Ascending aorta (tissue), 2 donors: ENCODE measurements around the gene LYVE1. TPM values are rescaled to one million over a fixed set of nuclear protein-coding genes. Genes with fewer than 3 reads are reported as not detected.

Experiments
- DNase-seq, 2 donors: peaks; one replicate each; pipeline ENCODE4 v3.0.0-alpha.2; 2019; ENCODE audit warnings: low spot score in 2 of 2
- H3K27ac ChIP-seq, 2 donors: fragments of 200-600 bp; sonication (generic); one replicate each; pipeline ENCODE4 v1.5.1; 2016 to 2017; ENCODE audit warnings: mild to moderate bottlenecking in 1 of 2
- H3K27me3 ChIP-seq: fragments of 200-600 bp; sonication (generic); one replicate; pipeline ENCODE4 v1.5.1; 2017
- H3K36me3 ChIP-seq, 2 donors: fragments of 200-600 bp; sonication (generic); one replicate each; pipeline ENCODE4 v1.5.1; 2016
- H3K4me1 ChIP-seq, 2 donors: fragments of 200-600 bp; sonication (generic); one replicate each; pipeline ENCODE4 v1.5.1; 2016 to 2017; ENCODE audit warnings: mild to moderate bottlenecking in 1 of 2
- H3K4me3 ChIP-seq, 2 donors: fragments of 200-600 bp; sonication (generic); one replicate each; pipeline ENCODE4 v1.5.1; 2016 to 2017; ENCODE audit warnings: mild to moderate bottlenecking in 1 of 2
- H3K9me3 ChIP-seq, 2 donors: fragments of 200-600 bp; sonication (generic); one replicate each; pipeline ENCODE4 v1.5.1; 2016
- intact Hi-C: fragments of 100-400 bp; cut with DNase I; formaldehyde crosslinking; loops from one replicate; pipeline ENCODE4 v1.15.1; 2023
- total RNA-seq: library from RNA; depleted of rRNA; stranded (reverse); fragments of >200 nt; gene quantifications from one replicate; pipeline ENCODE4 v1.1.0, GENCODE V29; 2016
- TF ChIP-seq, protein P1 (sequence below), 3 experiments: fragments of 200-600 bp in 2 of 3; fragments of 450-650 bp in 1 of 3; sonication (generic) in 2 of 3; IDR thresholded peaks; one replicate each; pipeline ENCODE4 v1.5.1; 2016 to 2019; ENCODE audit warnings: antibody characterized with exemption in 3 of 3, mild to moderate bottlenecking in 1 of 3, moderate library complexity in 1 of 3

The LYVE1 gene
- total RNA-seq, 1 donor from 2014 or later: 66.3 TPM

- intact Hi-C loops: loop anchor here (1.0 to 10.0 kb wide), 2 partner anchors 27 to 136 kb away; partner anchors contain the start of gene LYVE1
- H3K36me3 ChIP-seq: no peaks in the 10 kb centered on the region
Measured at GRCh38 chr11:10540915-10541560, 27.4 kb downstream of the LYVE1 start, which contains the start of gene RNF141. Gene RNF141, minus strand, starts transcription at chr11:10541187. Its CDS starts 7,029 bp downstream, at chr11:10534158.

DNA sequence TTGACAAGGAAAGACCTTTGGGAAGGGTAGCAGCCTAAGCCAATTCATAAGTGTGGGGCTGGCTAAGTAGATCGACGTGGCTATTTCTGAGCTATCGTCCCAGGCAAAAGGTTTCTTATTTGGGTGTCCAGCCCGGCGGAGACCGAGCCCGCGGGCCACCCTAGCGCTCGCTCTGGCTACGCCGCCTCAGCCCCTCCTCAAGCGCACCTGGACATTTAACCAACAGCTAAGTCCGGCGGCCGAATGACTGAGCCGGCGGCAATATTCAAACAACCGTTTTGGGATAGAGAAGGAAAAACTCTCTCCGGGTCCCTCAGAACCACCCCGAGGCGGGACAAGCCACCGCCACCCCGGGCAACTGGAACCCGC is 27.9 kb downstream of the LYVE1 start:
- DNase-seq: no peak
- Histone ChIP-seq H3K27me3 (no peaks in the 10 kb centered on the region), H3K4me1 (peaks cover 0 to 35% of the 10 kb centered on the region in 2 donors), H3K36me3 (no peaks in the 10 kb centered on the region), H3K4me3 (peak overlapping the region; percentile 63 to 88), H3K9me3 (no peaks in the 10 kb centered on the region), H3K27ac (peak overlapping the region; percentile 93 to 94)
- intact Hi-C loops: loop anchor here (10.0 kb wide), 1 partner anchor 136 kb away; no protein-coding TSS in a partner anchor
- TF ChIP-seq, protein P1, sequence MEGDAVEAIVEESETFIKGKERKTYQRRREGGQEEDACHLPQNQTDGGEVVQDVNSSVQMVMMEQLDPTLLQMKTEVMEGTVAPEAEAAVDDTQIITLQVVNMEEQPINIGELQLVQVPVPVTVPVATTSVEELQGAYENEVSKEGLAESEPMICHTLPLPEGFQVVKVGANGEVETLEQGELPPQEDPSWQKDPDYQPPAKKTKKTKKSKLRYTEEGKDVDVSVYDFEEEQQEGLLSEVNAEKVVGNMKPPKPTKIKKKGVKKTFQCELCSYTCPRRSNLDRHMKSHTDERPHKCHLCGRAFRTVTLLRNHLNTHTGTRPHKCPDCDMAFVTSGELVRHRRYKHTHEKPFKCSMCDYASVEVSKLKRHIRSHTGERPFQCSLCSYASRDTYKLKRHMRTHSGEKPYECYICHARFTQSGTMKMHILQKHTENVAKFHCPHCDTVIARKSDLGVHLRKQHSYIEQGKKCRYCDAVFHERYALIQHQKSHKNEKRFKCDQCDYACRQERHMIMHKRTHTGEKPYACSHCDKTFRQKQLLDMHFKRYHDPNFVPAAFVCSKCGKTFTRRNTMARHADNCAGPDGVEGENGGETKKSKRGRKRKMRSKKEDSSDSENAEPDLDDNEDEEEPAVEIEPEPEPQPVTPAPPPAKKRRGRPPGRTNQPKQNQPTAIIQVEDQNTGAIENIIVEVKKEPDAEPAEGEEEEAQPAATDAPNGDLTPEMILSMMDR (IDR thresholded peaks at IDR 0.05): no peak

More at GRCh38 chr11:10540915-10541560, 27.4 kb downstream of the LYVE1 start, which contains the start of gene RNF141:
- Histone ChIP-seq H3K4me3 (peak within 1 kb of the TSS; percentile 63 to 88), H3K4me1 (peaks cover 0 to 32% of the 10 kb centered on the region in 2 donors), H3K27ac (peak within 1 kb of the TSS; percentile 93 to 94), H3K27me3 (no peaks in the 10 kb centered on the region), H3K9me3 (no peaks in the 10 kb centered on the region)
- peak; percentile 79 to 97 for DNase-seq
- TF ChIP-seq, protein P1 (IDR thresholded peaks at IDR 0.05): peak; percentile 85 to 95 (median 91)

- intact Hi-C loops: loop anchor here (1.0 kb wide), 1 partner anchor 196 kb away; no protein-coding TSS in a partner anchor
- H3K4me3 ChIP-seq: peak overlapping the region in 1 of 2 donors; percentile 88
- no peaks in the 10 kb centered on the region for H3K27me3 ChIP-seq
- no peaks in the 10 kb centered on the region for H3K36me3 ChIP-seq
- H3K9me3 ChIP-seq: no peaks in the 10 kb centered on the region
- peaks cover 0 to 41% of the 10 kb centered on the region in 2 donors for H3K4me1 ChIP-seq
- peak overlapping the region; percentile 93 to 94 for H3K27ac ChIP-seq
- TF ChIP-seq, protein P1 (IDR thresholded peaks at IDR 0.05): no peak
- DNase-seq: no peak
Measured at GRCh38 chr11:10539339-10539738, 29.1 kb downstream of the LYVE1 start.

DNA sequence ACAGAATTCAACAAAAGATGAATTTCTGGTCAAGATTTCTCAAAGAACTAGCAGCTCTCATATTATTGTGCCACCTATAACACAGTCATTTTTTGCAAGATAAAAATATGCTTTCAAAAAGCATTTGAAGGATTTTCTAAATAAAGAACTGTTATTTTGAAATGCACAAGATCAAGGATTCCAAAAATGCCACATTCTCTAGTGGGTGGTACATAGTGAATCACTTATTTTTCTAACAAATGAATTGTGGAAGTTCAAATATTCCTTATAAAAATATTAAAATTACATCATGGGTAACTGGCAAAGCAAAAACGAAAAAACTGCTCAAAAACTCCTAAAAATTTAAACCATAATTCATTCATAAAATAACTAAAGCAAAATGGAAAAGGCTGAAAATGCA is 29.5 kb downstream of the LYVE1 start:
- peak overlapping the region in 1 of 2 donors; percentile 88 for H3K4me3 ChIP-seq
- DNase-seq: no peak
- peaks cover 0 to 42% of the 10 kb centered on the region in 2 donors for H3K4me1 ChIP-seq
- intact Hi-C loops: loop anchor here (1.0 kb wide), 1 partner anchor 196 kb away; no protein-coding TSS in a partner anchor
- H3K27ac ChIP-seq: peak overlapping the region; percentile 93 to 94
- TF ChIP-seq, protein P1 (IDR thresholded peaks at IDR 0.05): no peak
- H3K36me3 ChIP-seq: peaks cover 0 to 1% of the 10 kb centered on the region in 2 donors
- H3K27me3 ChIP-seq: no peaks in the 10 kb centered on the region
- no peaks in the 10 kb centered on the region for H3K9me3 ChIP-seq

GRCh38 chr11:10537600-10537999 is 30.9 kb downstream of the LYVE1 start:
- Histone ChIP-seq H3K4me1 (peaks cover 0 to 42% of the 10 kb centered on the region in 2 donors), H3K27me3 (no peaks in the 10 kb centered on the region), H3K27ac (peak overlapping the region; percentile 66 to 93), H3K9me3 (no peaks in the 10 kb centered on the region), H3K36me3 (peaks cover 7 to 12% of the 10 kb centered on the region in 2 donors), H3K4me3 (no peak overlapping the region)
- TF ChIP-seq, protein P1 (IDR thresholded peaks at IDR 0.05): no peak
- intact Hi-C loops: no loop called here
- no peak for DNase-seq
